Stimulated activated CD4-positive, alpha-beta T cell treated with anti-CD3 and anti-CD28 coated beads, TNF-alpha, amount 100 ng/mL, for 1 hour (primary cell): ENCODE measurements around the gene TCF4.

Experiments used
- DNase-seq, 3 donors: peaks; one replicate each; pipeline ENCODE4 v3.0.0-alpha.2; 2020; ENCODE audit warnings: low read depth in 3 of 3, low spot score in 1 of 3

Gene TCF4

GRCh38 chr18:55506074-55506473 lies 81.9 kb downstream of the TCF4 start:
- DNase-seq = no peak

- DNase-seq = no peak
Observed at GRCh38 chr18:55504808-55505207, 83.2 kb downstream of the TCF4 start.

- DNase-seq = no peak
Observed at GRCh38 chr18:55503167-55503820, 84.7 kb downstream of the TCF4 start.

- DNase-seq = no peak
Observed at GRCh38 chr18:55501982-55502710, 85.8 kb downstream of the TCF4 start.

GRCh38 chr18:55501579-55501978 lies 86.4 kb downstream of the TCF4 start:
- DNase-seq = no peak

GRCh38 chr18:55500316-55501086 lies 87.5 kb downstream of the TCF4 start:
- DNase-seq = no peak

GRCh38 chr18:55499526-55499925 lies 88.5 kb downstream of the TCF4 start:
- no peak for DNase-seq

GRCh38 chr18:55497825-55498403 lies 90.1 kb downstream of the TCF4 start:
- DNase-seq = no peak

- no peak for DNase-seq
Observed at GRCh38 chr18:55494899-55495298, 93.1 kb downstream of the TCF4 start.

- DNase-seq = no peak
Observed at GRCh38 chr18:55494441-55494840, 93.6 kb downstream of the TCF4 start.

GRCh38 chr18:55491616-55492015 lies 96.4 kb downstream of the TCF4 start:
- DNase-seq = no peak

- DNase-seq = no peak
Observed at GRCh38 chr18:55489034-55489986, 98.7 kb downstream of the TCF4 start.

GRCh38 chr18:55488473-55488872 lies 99.5 kb downstream of the TCF4 start:
- DNase-seq = no peak

- no peak for DNase-seq
Observed at GRCh38 chr18:55487997-55488396, 100.0 kb downstream of the TCF4 start.

- no peak for DNase-seq
Observed at GRCh38 chr18:55486936-55487335, 101.1 kb downstream of the TCF4 start.

- no peak for DNase-seq
Observed at GRCh38 chr18:55485666-55486065, 102.3 kb downstream of the TCF4 start.

GRCh38 chr18:55484773-55485172 lies 103.2 kb downstream of the TCF4 start:
- DNase-seq = no peak

GRCh38 chr18:55483266-55483871 lies 104.6 kb downstream of the TCF4 start:
- DNase-seq = no peak

GRCh38 chr18:55479656-55480420 lies 108.2 kb downstream of the TCF4 start:
- DNase-seq = no peak
